Mesenchymal stem cell (in vitro differentiated cells and primary cell): ENCODE results near the gene AGAP2.
"Not testable (repeated sequence)": the region's sequence is repeated elsewhere in the genome, so short reads cannot be mapped to it uniquely, and the experiment has no call there.

Experiments
- DNase-seq: peaks from one replicate; pipeline ENCODE4 v3.0.0-alpha.2; 2013
- H2AFZ ChIP-seq: one replicate; pipeline ENCODE4 v1.6.1; 2013; ENCODE audit warnings: low read depth, mild to moderate bottlenecking, control low read depth, inconsistent platforms, low read length, moderate library complexity
- H2AK5ac ChIP-seq: 2 replicates; pipeline ENCODE4 v1.6.1; 2013; ENCODE audit warnings: low read length, moderate library complexity, mild to moderate bottlenecking, inconsistent platforms; ENCODE audit not compliant: severe bottlenecking
- H2BK120ac ChIP-seq: one replicate; pipeline ENCODE4 v1.6.1; 2013; ENCODE audit warnings: low read depth, mild to moderate bottlenecking, inconsistent platforms, low read length, moderate library complexity
- H2BK12ac ChIP-seq, 2 experiments: one replicate each; pipeline ENCODE4 v1.6.1; 2013; ENCODE audit warnings: inconsistent platforms in 2 of 2, low read length in 2 of 2, mild to moderate bottlenecking in 2 of 2, moderate library complexity in 2 of 2, control low read depth in 1 of 2
- H2BK15ac ChIP-seq: one replicate; pipeline ENCODE4 v1.6.1; 2013; ENCODE audit warnings: mild to moderate bottlenecking, low read depth, inconsistent platforms; ENCODE audit not compliant: poor library complexity, severe bottlenecking
- H2BK5ac ChIP-seq: 2 replicates; pipeline ENCODE4 v1.6.1; 2013; ENCODE audit warnings: low read depth, mild to moderate bottlenecking, low read length, control low read depth, inconsistent platforms; ENCODE audit not compliant: poor library complexity, severe bottlenecking
- H3K14ac ChIP-seq, 2 experiments: one replicate each; pipeline ENCODE4 v1.6.1; 2013; ENCODE audit warnings: inconsistent platforms in 2 of 2, low read length in 2 of 2, control low read depth in 1 of 2, mild to moderate bottlenecking in 1 of 2, moderate library complexity in 1 of 2
- H3K18ac ChIP-seq, 2 experiments: one replicate each; pipeline ENCODE4 v1.6.1; 2013; ENCODE audit warnings: inconsistent platforms in 2 of 2, low read length in 2 of 2, control low read depth in 1 of 2, low read depth in 1 of 2, mild to moderate bottlenecking in 1 of 2
- H3K23ac ChIP-seq, 2 experiments: one replicate each; pipeline ENCODE4 v1.6.1; 2013; ENCODE audit warnings: inconsistent platforms in 2 of 2, low read length in 2 of 2, mild to moderate bottlenecking in 2 of 2, moderate library complexity in 2 of 2, control low read depth in 1 of 2
- H3K27ac ChIP-seq: 2 replicates; pipeline ENCODE4 v1.5.1; 2013; ENCODE audit warnings: mild to moderate bottlenecking, moderate library complexity, low read length, control low read depth, inconsistent platforms; ENCODE audit not compliant: poor library complexity, severe bottlenecking
- H3K27me3 ChIP-seq, 2 experiments: 2 replicates each; pipeline versions ENCODE4 v1.6.1 to v1.7.0; 2013; ENCODE audit warnings: low read length in 2 of 2, mild to moderate bottlenecking in 2 of 2, moderate library complexity in 2 of 2, control low read depth in 1 of 2, inconsistent platforms in 1 of 2; ENCODE audit not compliant: control insufficient read depth in 1 of 2, insufficient read depth in 1 of 2
- H3K36me3 ChIP-seq, 2 experiments: 2 replicates each; pipeline versions ENCODE4 v1.6.1 to v1.7.0; 2013; ENCODE audit warnings: low read length in 2 of 2, control low read depth in 1 of 2, inconsistent platforms in 1 of 2, low read depth in 1 of 2, mild to moderate bottlenecking in 1 of 2; ENCODE audit not compliant: insufficient read depth in 2 of 2, control insufficient read depth in 1 of 2
- H3K4ac ChIP-seq, 2 experiments: one replicate each; pipeline ENCODE4 v1.6.1; 2013; ENCODE audit warnings: inconsistent platforms in 2 of 2, low read length in 2 of 2, mild to moderate bottlenecking in 2 of 2, moderate library complexity in 2 of 2, control low read depth in 1 of 2, low read depth in 1 of 2
- H3K4me1 ChIP-seq: 2 replicates; pipeline ENCODE4 v1.6.1; 2013; ENCODE audit warnings: low read depth, low read length, control low read depth; ENCODE audit not compliant: control insufficient read depth, insufficient read depth
- H3K4me2 ChIP-seq: 2 replicates; pipeline ENCODE4 v1.6.1; 2013; ENCODE audit warnings: low read length, mild to moderate bottlenecking, inconsistent platforms; ENCODE audit not compliant: poor library complexity, severe bottlenecking
- H3K4me3 ChIP-seq, 2 experiments: 2 replicates each; pipeline versions ENCODE4 v1.5.1 to v1.7.0; 2013; ENCODE audit warnings: low read length in 2 of 2, mild to moderate bottlenecking in 2 of 2, control low read depth in 1 of 2, low read depth in 1 of 2; ENCODE audit not compliant: insufficient read depth in 1 of 2
- H3K79me1 ChIP-seq: replicated peaks from 2 replicates; pipeline ENCODE4 v1.6.1; 2013; ENCODE audit warnings: mild to moderate bottlenecking, control low read depth, low read length, inconsistent platforms; ENCODE audit not compliant: poor library complexity, severe bottlenecking
- H3K9ac ChIP-seq: 2 replicates; pipeline ENCODE4 v1.7.0; 2013; ENCODE audit warnings: mild to moderate bottlenecking, low read length, moderate library complexity
- H3K9me3 ChIP-seq: 2 replicates; pipeline ENCODE4 v1.7.0; 2013; ENCODE audit warnings: mild to moderate bottlenecking, low read length; ENCODE audit not compliant: control insufficient read depth
- H4K8ac ChIP-seq: one replicate; pipeline ENCODE4 v1.6.1; 2013; ENCODE audit warnings: inconsistent platforms, mild to moderate bottlenecking, low read length, moderate library complexity
- H4K91ac ChIP-seq: one replicate; pipeline ENCODE4 v1.6.1; 2013; ENCODE audit warnings: mild to moderate bottlenecking, low read length, inconsistent platforms
- whole genome bisulfite sequencing: methylation state at CpG from one replicate; pipeline ENCODE4 v1.1.7; 2013; ENCODE audit warnings: mixed read lengths; 5-methylcytosine and 5-hydroxymethylcytosine counted together

Gene AGAP2

DNA sequence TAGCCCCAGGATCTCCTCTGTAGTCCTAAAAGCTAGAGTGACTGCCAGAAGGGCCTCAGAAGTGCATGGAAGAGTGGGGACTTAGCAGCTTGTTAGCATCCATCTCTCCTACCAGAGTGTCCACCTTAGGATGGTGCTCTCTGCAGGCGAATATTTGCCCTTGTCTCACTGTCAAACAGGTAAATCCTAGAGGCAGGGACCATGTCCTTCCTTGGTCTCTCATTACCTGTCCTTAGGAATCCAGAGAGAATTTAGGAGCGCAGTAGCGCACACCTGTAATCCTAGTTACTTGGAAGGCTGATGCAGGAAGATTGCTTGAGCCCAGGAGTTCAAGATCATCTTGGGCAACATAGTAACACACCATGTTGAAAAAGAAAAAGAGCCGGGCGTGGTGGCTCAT lies 21.4 kb downstream of the AGAP2 start:
- H3K18ac ChIP-seq = no peak overlapping the region
- H3K4me1 ChIP-seq = no peaks in the 10 kb centered on the region
- H4K8ac ChIP-seq = no peak overlapping the region
- WGBS = 96% methylated on average over 5 of the region's 5 CpGs
- H3K23ac ChIP-seq = no peak overlapping the region
- H3K27ac ChIP-seq = no peak overlapping the region
- no peaks in the 10 kb centered on the region for H3K27me3 ChIP-seq
- H3K14ac ChIP-seq = no peak overlapping the region
- no peak overlapping the region for H3K4me2 ChIP-seq
- H3K79me1 ChIP-seq = peaks cover 6% of the 10 kb centered on the region
- peaks cover 2% of the 10 kb centered on the region for H3K9me3 ChIP-seq
- H2BK5ac ChIP-seq = no peak overlapping the region
- no peak overlapping the region for H2BK120ac ChIP-seq
- H2BK12ac ChIP-seq = no peak overlapping the region
- H2BK15ac ChIP-seq = no peak overlapping the region
- no peak overlapping the region for H3K9ac ChIP-seq
- no peak overlapping the region for H3K4me3 ChIP-seq
- H3K36me3 ChIP-seq = peaks cover 67 to 74% of the 10 kb centered on the region in 2 experiments
- H2AK5ac ChIP-seq = no peak overlapping the region
- H2AFZ ChIP-seq = no peak overlapping the region
- H3K4ac ChIP-seq = no peak overlapping the region
- DNase-seq = no peak
- H4K91ac ChIP-seq = no peak overlapping the region

DNA sequence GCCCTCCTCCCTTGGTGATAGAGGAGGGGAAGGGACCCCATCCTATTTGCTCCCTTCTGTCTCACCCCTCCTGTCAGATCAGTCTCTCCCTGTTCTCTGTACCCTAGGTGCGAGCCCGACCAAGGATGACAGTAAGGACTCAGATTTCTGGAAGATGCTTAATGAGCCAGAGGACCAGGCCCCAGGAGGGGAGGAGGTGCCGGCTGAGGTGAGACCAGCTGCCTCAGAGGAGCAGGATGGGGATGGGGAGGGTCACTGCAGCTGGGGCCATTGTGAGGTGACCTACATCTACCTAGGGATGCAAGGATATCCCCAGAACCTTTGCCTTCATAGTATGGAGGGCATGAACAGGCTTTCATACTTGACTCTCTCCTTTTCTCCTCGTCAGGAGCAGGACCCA lies 22.2 kb downstream of the AGAP2 start:
- Histone ChIP-seq H3K4ac (no peak overlapping the region), H3K4me3 (no peak overlapping the region), H3K36me3 (peaks cover 59 to 75% of the 10 kb centered on the region in 2 experiments), H3K27me3 (no peaks in the 10 kb centered on the region), H3K9ac (no peak overlapping the region), H3K4me2 (no peak overlapping the region), H3K4me1 (no peaks in the 10 kb centered on the region), H3K23ac (no peak overlapping the region), H3K79me1 (peaks cover 6% of the 10 kb centered on the region), H2BK15ac (no peak overlapping the region), H4K91ac (no peak overlapping the region), H3K14ac (no peak overlapping the region), H3K9me3 (peaks cover 9% of the 10 kb centered on the region), H4K8ac (no peak overlapping the region), H2BK12ac (no peak overlapping the region), H2AK5ac (no peak overlapping the region), H2BK5ac (no peak overlapping the region), H3K27ac (no peak overlapping the region), H2AFZ (no peak overlapping the region), H3K18ac (no peak overlapping the region), H2BK120ac (no peak overlapping the region)
- no peak for DNase-seq
- WGBS = 92% methylated on average over 4 of the region's 4 CpGs

DNA sequence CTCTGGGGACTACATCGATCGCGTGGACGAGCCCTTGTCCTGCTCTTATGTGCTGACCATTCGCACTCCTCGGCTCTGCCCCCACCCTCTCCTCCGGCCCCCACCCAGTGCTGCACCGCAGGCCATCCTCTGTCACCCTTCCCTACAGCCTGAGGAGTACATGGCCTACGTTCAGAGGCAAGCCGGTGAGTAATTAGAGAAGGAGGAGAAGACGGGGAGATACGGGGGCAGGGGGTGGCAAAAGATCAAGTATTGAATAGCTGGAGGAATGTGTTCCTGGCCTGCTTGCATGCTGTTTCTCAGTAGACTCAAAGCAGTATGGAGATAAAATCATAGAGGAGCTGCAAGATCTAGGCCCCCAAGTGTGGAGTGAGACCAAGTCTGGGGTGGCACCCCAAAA lies 22.8 kb downstream of the AGAP2 start:
- no peak overlapping the region for H2BK12ac ChIP-seq
- H3K79me1 ChIP-seq = peaks cover 6% of the 10 kb centered on the region
- no peak overlapping the region for H2BK120ac ChIP-seq
- no peak for DNase-seq
- no peak overlapping the region for H2AFZ ChIP-seq
- H3K4me3 ChIP-seq = no peak overlapping the region
- no peak overlapping the region for H3K23ac ChIP-seq
- peaks cover 54 to 70% of the 10 kb centered on the region in 2 experiments for H3K36me3 ChIP-seq
- H2BK5ac ChIP-seq = no peak overlapping the region
- H4K8ac ChIP-seq = no peak overlapping the region
- H3K9me3 ChIP-seq = peaks cover 9% of the 10 kb centered on the region
- no peak overlapping the region for H3K27ac ChIP-seq
- no peak overlapping the region for H2AK5ac ChIP-seq
- 96% methylated on average over 10 of the region's 12 CpGs for WGBS
- H3K4me1 ChIP-seq = no peaks in the 10 kb centered on the region
- no peak overlapping the region for H3K18ac ChIP-seq
- no peak overlapping the region for H2BK15ac ChIP-seq
- no peak overlapping the region for H3K4me2 ChIP-seq
- no peak overlapping the region for H3K4ac ChIP-seq
- no peak overlapping the region for H3K14ac ChIP-seq
- no peaks in the 10 kb centered on the region for H3K27me3 ChIP-seq
- H3K9ac ChIP-seq = no peak overlapping the region
- H4K91ac ChIP-seq = no peak overlapping the region

DNA sequence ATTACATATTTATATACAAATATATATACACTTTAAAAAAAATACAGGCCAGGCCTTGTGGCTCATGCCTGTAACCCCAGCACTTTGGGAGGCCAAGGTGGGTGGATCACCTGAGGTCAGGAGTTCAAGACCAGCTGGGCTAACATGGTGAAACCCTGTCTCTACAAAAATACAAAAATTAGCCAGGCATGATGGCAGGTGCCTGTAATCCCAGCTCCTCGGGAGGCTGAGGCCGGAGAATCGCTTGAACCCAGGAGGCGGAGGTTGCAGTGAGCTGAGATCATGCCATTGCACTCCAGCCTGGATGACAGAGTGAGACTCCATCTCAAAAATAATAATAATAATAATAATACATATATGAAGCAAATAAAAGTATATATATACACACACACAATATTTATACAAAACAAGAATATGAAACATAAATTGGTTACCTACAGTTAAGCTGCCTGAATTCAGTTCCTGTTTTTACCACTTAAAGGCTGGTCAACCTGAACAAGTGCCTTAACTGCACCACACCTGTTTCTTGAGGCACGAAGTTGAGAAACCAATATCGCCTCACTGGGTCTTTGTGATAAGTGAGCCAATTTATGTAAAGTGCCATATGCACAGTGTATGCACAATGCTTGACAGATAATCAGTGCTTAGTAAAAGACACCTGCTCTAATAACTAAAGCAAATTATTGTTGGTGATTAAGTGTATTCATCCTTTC lies 23.4 kb downstream of the AGAP2 start:
- not testable (repeated sequence) for H3K9me3 ChIP-seq, H2BK12ac ChIP-seq, H3K18ac ChIP-seq, H3K4me1 ChIP-seq, H3K4me3 ChIP-seq, H2BK15ac ChIP-seq, DNase-seq, H3K23ac ChIP-seq, H3K27ac ChIP-seq, H4K8ac ChIP-seq, H3K14ac ChIP-seq, H2BK120ac ChIP-seq, H2BK5ac ChIP-seq, H2AK5ac ChIP-seq, H3K27me3 ChIP-seq, H2AFZ ChIP-seq, H3K4me2 ChIP-seq, H3K4ac ChIP-seq, H3K79me1 ChIP-seq, H4K91ac ChIP-seq, H3K9ac ChIP-seq
- WGBS = 97% methylated on average over 6 of the region's 6 CpGs
- H3K36me3 ChIP-seq = peaks cover 48 to 64% of the 10 kb centered on the region in 2 experiments
